HepG2 (cell line): Measurements from ENCODE around the gene PTPRE.

Experiments used
- BRCA1 ChIP-seq: sonication (generic); formaldehyde crosslinking; IDR thresholded peaks from 2 replicates; pipeline ENCODE4 v1.4.0; 2020; ENCODE audit warnings: missing genetic modification reagents
- ELF1 ChIP-seq: sonication (generic); formaldehyde crosslinking; IDR thresholded peaks from 2 replicates; pipeline ENCODE4 v1.4.0; 2020; ENCODE audit warnings: missing genetic modification reagents
- EZH2 ChIP-seq: conservative IDR thresholded peaks from 2 replicates; pipeline ENCODE4 v1.6.1; 2012; ENCODE audit warnings: mild to moderate bottlenecking, low read depth, low read length, moderate library complexity
- KLF11 ChIP-seq: IDR thresholded peaks from 2 replicates; pipeline ENCODE4 v1.6.1; 2016; ENCODE audit warnings: missing compliant biosample characterization
- MXI1 ChIP-seq: IDR thresholded peaks from 3 replicates; pipeline ENCODE4 v1.6.1; 2012; ENCODE audit warnings: low read depth, low read length, inconsistent platforms, borderline replicate concordance
- TBP ChIP-seq: sonication (generic); formaldehyde crosslinking; IDR thresholded peaks from 2 replicates; pipeline ENCODE4 v1.5.0; 2020; ENCODE audit warnings: missing genetic modification reagents
- TGIF2 ChIP-seq: IDR thresholded peaks from 2 replicates; pipeline ENCODE4 v1.6.1; 2016; ENCODE audit warnings: control low read depth, missing compliant biosample characterization
- ZNF839 ChIP-seq: sonication (generic); formaldehyde crosslinking; IDR thresholded peaks from 2 replicates; pipeline ENCODE4 v1.4.0; 2020; ENCODE audit warnings: missing genetic modification reagents, mild to moderate bottlenecking, borderline replicate concordance
- TF ChIP-seq, protein P1 (sequence below): conservative IDR thresholded peaks from 2 replicates; pipeline ENCODE4 v1.6.1; 2018; ENCODE audit warnings: missing genetic modification reagents
- TF ChIP-seq, protein P2 (sequence below): sonication (generic); formaldehyde crosslinking; IDR thresholded peaks from 2 replicates; pipeline ENCODE4 v1.4.0; 2020; ENCODE audit warnings: missing genetic modification reagents

DNA sequence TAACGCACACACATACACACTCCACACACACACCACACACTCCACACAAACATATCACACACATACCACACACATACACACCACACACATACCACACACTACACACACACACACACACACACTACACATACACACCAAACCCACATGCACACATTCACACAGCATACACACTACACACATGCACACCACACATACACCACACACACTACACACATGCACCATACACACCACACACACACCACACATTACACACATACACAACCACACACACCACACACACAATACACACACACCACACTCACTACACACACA is 153.0 kb downstream of the PTPRE start:
- TF ChIP-seq TBP = no peak
- TF ChIP-seq, protein P1, sequence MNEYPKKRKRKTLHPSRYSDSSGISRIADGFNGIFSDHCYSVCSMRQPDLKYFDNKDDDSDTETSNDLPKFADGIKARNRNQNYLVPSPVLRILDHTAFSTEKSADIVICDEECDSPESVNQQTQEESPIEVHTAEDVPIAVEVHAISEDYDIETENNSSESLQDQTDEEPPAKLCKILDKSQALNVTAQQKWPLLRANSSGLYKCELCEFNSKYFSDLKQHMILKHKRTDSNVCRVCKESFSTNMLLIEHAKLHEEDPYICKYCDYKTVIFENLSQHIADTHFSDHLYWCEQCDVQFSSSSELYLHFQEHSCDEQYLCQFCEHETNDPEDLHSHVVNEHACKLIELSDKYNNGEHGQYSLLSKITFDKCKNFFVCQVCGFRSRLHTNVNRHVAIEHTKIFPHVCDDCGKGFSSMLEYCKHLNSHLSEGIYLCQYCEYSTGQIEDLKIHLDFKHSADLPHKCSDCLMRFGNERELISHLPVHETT (CRISPR knock-in tag) = no peak
- TF ChIP-seq ZNF839 (CRISPR knock-in tag) = no peak
- no peak for TF ChIP-seq KLF11 (CRISPR knock-in tag)
- TF ChIP-seq BRCA1 (CRISPR knock-in tag) = no peak
- TF ChIP-seq ELF1 (CRISPR knock-in tag) = no peak
- TF ChIP-seq MXI1 = no peak
- TF ChIP-seq EZH2 = no peak
- no peak for TF ChIP-seq TGIF2
- TF ChIP-seq, protein P2, sequence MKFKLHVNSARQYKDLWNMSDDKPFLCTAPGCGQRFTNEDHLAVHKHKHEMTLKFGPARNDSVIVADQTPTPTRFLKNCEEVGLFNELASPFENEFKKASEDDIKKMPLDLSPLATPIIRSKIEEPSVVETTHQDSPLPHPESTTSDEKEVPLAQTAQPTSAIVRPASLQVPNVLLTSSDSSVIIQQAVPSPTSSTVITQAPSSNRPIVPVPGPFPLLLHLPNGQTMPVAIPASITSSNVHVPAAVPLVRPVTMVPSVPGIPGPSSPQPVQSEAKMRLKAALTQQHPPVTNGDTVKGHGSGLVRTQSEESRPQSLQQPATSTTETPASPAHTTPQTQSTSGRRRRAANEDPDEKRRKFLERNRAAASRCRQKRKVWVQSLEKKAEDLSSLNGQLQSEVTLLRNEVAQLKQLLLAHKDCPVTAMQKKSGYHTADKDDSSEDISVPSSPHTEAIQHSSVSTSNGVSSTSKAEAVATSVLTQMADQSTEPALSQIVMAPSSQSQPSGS (CRISPR knock-in tag) = no peak
